OCI-LY1 (cell line): ENCODE results near the gene MACROD2.

Experiments used
- H2AFZ ChIP-seq: fragments of 200-600 bp; sonication (generic), shearing (Covaris generic); 2 replicates; pipeline ENCODE4 v1.6.0; 2014; ENCODE audit warnings: antibody characterized with exemption, mild to moderate bottlenecking, low read length
- H3F3A ChIP-seq: fragments of 200-600 bp; sonication (generic), shearing (Covaris generic); 2 replicates; pipeline ENCODE4 v1.6.0; 2014; ENCODE audit warnings: mild to moderate bottlenecking, antibody characterized with exemption, low read length, moderate library complexity; ENCODE audit not compliant: insufficient read depth
- H3K27ac ChIP-seq: fragments of 200-600 bp; sonication (generic); 2 replicates; pipeline ENCODE4 v1.5.1; 2014; ENCODE audit warnings: low read length, mixed run types, mild to moderate bottlenecking, low read depth; ENCODE audit not compliant: poor library complexity, severe bottlenecking
- H3K27me3 ChIP-seq: fragments of 200-600 bp; sonication (generic); 2 replicates; pipeline ENCODE4 v1.6.0; 2014; ENCODE audit warnings: antibody characterized with exemption, mild to moderate bottlenecking, low read length, moderate library complexity; ENCODE audit not compliant: insufficient read depth
- H3K36me3 ChIP-seq: fragments of 200-600 bp; sonication (generic); 2 replicates; pipeline ENCODE4 v1.6.1; 2014; ENCODE audit warnings: mild to moderate bottlenecking, antibody characterized with exemption, low read length, moderate library complexity, mixed read lengths; ENCODE audit not compliant: insufficient read depth
- H3K4me1 ChIP-seq: fragments of 200-600 bp; sonication (generic); 2 replicates; pipeline ENCODE4 v1.5.1; 2014; ENCODE audit warnings: mild to moderate bottlenecking, low read length, moderate library complexity; ENCODE audit not compliant: insufficient read depth, severe bottlenecking
- H3K4me2 ChIP-seq: fragments of 200-600 bp; sonication (generic), shearing (Covaris generic); 2 replicates; pipeline ENCODE4 v1.6.1; 2014; ENCODE audit warnings: low read length
- H3K4me3 ChIP-seq: fragments of 200-600 bp; sonication (generic); 2 replicates; pipeline ENCODE4 v1.5.1; 2014; ENCODE audit warnings: low read length, low read depth, mild to moderate bottlenecking, mixed read lengths; ENCODE audit not compliant: poor library complexity, severe bottlenecking
- H3K79me2 ChIP-seq: fragments of 200-600 bp; shearing (Covaris generic); 2 replicates; pipeline ENCODE4 v1.6.1; 2016; ENCODE audit warnings: mixed run types, low read length, mixed read lengths; ENCODE audit not compliant: insufficient read depth
- H3K9ac ChIP-seq: fragments of 200-600 bp; sonication (generic), shearing (Covaris generic); 2 replicates; pipeline ENCODE4 v1.6.1; 2014; ENCODE audit warnings: mild to moderate bottlenecking, low read length, mixed read lengths
- H3K9me2 ChIP-seq: fragments of 200-600 bp; sonication (generic), shearing (Covaris generic); 2 replicates; pipeline ENCODE4 v1.6.1; 2014; ENCODE audit warnings: low read depth, mild to moderate bottlenecking, low read length, mixed read lengths
- H3K9me3 ChIP-seq: fragments of 200-600 bp; shearing (Covaris generic); 2 replicates; pipeline ENCODE4 v1.6.1; 2014; ENCODE audit warnings: low read length, mixed read lengths
- H4K20me1 ChIP-seq: fragments of 200-600 bp; sonication (generic), shearing (Covaris generic); 2 replicates; pipeline ENCODE4 v1.6.0; 2016; ENCODE audit warnings: mild to moderate bottlenecking, low read length; ENCODE audit not compliant: insufficient read depth
- CTCF ChIP-seq: fragments of 200-600 bp; sonication (generic), shearing (Covaris generic); IDR thresholded peaks from 2 replicates; pipeline ENCODE4 v1.5.1; 2017; ENCODE audit warnings: mild to moderate bottlenecking, antibody characterized with exemption, low read length, moderate library complexity, mixed read lengths
- EZH2 ChIP-seq: fragments of 200-600 bp; sonication (generic), shearing (Covaris generic); IDR thresholded peaks from 2 replicates; pipeline ENCODE4 v1.8.0; 2017; ENCODE audit warnings: borderline replicate concordance, mixed run types, mild to moderate bottlenecking, antibody characterized with exemption, low read length, moderate library complexity, mixed read lengths

The MACROD2 gene

GRCh38 chr20:15131176-15131575, 1135.9 kb downstream of the MACROD2 start:
- H4K20me1 ChIP-seq: no peaks in the 10 kb centered on the region
- H3K9me2 ChIP-seq: no peaks in the 10 kb centered on the region
- H3K9ac ChIP-seq: no peak overlapping the region
- H3K4me2 ChIP-seq: no peak overlapping the region
- H3K79me2 ChIP-seq: no peaks in the 10 kb centered on the region
- no peaks in the 10 kb centered on the region for H3K36me3 ChIP-seq
- no peak overlapping the region for H2AFZ ChIP-seq
- TF ChIP-seq EZH2: no peak
- TF ChIP-seq CTCF: no peak
- no peaks in the 10 kb centered on the region for H3K4me1 ChIP-seq
- no peak overlapping the region for H3K4me3 ChIP-seq
- no peaks in the 10 kb centered on the region for H3F3A ChIP-seq
- H3K27me3 ChIP-seq: no peaks in the 10 kb centered on the region
- H3K27ac ChIP-seq: no peak overlapping the region
- H3K9me3 ChIP-seq: no peaks in the 10 kb centered on the region

GRCh38 chr20:15138548-15139126, 1143.3 kb downstream of the MACROD2 start:
- Histone ChIP-seq H3K4me2 (no peak overlapping the region), H4K20me1 (no peaks in the 10 kb centered on the region)

GRCh38 chr20:15139522-15139921, 1144.2 kb downstream of the MACROD2 start:
- no peaks in the 10 kb centered on the region for H3F3A ChIP-seq
- H3K9me2 ChIP-seq: no peaks in the 10 kb centered on the region
- H3K79me2 ChIP-seq: no peaks in the 10 kb centered on the region
- no peak overlapping the region for H3K9ac ChIP-seq
- no peak for TF ChIP-seq CTCF
- no peak for TF ChIP-seq EZH2
- H3K4me1 ChIP-seq: no peaks in the 10 kb centered on the region
- H4K20me1 ChIP-seq: no peaks in the 10 kb centered on the region
- no peaks in the 10 kb centered on the region for H3K9me3 ChIP-seq
- H3K4me3 ChIP-seq: no peak overlapping the region
- H2AFZ ChIP-seq: no peak overlapping the region
- no peak overlapping the region for H3K27ac ChIP-seq
- no peaks in the 10 kb centered on the region for H3K36me3 ChIP-seq
- no peaks in the 10 kb centered on the region for H3K27me3 ChIP-seq
- H3K4me2 ChIP-seq: no peak overlapping the region

More at GRCh38 chr20:15138548-15139126, 1143.3 kb downstream of the MACROD2 start:
- no peak overlapping the region for H3K9ac ChIP-seq
- no peaks in the 10 kb centered on the region for H3K27me3 ChIP-seq
- no peak overlapping the region for H3K27ac ChIP-seq
- H3K9me3 ChIP-seq: no peaks in the 10 kb centered on the region
- H3K9me2 ChIP-seq: no peaks in the 10 kb centered on the region
- TF ChIP-seq CTCF (no peak), EZH2 (no peak)
- H3K4me1 ChIP-seq: no peaks in the 10 kb centered on the region
- H2AFZ ChIP-seq: no peak overlapping the region
- H3F3A ChIP-seq: no peaks in the 10 kb centered on the region
- no peaks in the 10 kb centered on the region for H3K36me3 ChIP-seq
- H3K79me2 ChIP-seq: no peaks in the 10 kb centered on the region
- H3K4me3 ChIP-seq: no peak overlapping the region
